NCI-H1417 treated with DMSO at 0.1 percent for 48 hours (cell line): Measurements from ENCODE around the gene TMEM54.

Experiments
- DNase-seq: peaks from one replicate; lab custom pipeline; 2025; lab: John Stamatoyannopoulos, UW

TMEM54 gene

DNA sequence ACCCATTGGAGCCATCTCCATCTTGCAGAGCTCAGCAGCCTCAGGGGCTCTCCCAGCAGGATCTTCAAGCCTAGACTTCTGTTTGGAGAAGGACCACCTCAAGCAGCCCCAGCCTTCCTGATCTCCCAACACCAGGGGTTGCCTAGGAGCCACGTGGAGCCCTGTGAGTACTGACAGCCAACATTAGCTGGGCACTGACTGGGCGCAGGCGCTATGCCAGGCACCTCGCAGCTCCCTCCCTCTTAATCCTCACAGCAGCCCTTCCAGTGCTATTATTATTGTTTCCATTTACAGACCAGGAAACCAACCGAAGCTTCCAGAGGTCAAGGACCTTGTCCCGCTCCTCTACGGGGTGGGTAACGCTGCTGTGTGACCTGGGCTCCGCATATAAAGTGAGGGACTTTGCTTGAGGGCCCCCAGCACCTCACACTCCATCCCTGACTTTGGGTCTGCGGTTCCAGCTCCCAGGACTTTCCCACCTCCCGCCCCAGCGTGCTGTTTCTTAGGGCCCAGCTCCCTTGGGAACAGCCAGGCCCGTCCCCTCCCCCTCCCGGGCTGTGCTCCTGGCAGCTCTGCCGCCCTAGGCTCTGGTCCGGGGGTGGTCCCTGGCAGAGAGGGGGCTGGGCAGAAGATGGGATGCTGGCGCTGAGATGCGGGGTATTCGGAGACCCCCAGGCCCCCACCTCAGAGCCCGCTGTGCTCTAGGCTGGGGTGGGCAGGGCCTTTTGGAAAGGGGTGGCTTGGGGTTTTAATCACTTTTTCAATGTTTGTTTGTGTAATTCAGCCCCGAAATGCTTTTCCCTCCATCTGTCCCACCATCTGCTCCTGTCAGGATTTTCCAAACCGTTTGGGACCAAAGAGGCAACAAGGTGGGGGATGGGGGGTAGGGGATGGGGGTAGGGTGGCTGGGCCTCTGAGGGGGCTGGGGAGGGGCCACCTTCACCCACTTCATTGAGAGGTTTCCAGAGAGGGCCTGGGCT, 19.0 kb downstream of the TMEM54 start:
- no peak for DNase-seq

DNA sequence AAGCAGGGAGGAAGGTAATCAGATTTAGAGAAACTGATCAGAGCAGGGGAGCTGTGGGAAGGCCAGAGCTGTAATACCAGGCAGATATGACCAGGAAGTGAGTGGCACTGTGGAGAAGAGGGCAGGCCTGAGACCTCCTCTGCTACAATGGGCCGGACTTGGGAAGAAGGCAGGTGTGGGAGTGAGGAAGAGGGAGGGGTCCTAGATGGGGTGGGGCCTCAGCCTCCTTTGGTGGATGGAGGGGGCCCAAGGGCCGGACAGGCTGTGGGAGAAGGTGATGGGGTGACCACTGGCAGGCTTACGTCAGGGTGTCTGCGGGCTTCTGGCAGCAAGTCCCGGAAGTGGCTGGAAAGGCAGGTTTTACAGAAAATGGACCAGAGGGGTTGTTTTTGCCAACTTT, 19.9 kb downstream of the TMEM54 start:
- DNase-seq = no peak

DNA sequence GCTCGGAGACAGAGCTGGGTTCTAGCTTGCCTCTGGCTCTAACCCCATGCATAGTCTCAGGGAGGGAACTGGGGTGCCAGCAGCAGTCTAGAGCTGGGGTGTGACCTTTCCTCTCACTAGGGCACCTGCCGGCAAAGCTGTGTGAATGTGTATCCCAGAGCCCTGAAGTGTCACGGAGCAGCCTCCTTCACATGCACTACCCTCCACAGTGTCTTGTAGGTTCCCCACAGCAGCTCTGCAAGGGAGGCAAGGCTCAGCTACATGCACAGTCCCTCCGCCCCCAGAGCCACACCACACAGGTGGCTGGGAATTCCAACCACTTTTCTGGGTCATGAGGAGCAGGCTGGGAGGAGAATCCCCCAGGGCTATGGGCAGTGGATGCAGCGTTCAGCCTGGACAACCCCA, 22.6 kb downstream of the TMEM54 start:
- no peak for DNase-seq

DNA sequence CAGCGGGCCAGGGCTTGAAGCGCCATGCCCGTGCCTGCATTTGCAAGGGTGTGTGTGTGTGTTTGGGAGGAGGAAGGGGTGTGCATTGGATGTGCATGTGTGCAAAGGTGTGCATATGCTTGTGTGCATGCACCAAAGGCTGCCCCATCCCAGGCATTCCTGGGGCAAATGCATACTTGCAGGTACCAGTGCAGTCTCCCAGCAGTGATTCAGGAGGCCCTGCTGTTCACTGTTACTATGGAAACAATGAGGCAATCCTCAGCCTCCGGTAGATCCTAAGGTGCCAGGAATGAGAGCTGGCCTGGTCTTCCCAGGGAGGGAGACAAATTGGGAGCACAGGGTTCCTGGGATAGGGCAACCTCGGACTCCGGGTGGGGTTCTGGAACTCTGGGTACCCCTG, 23.0 kb downstream of the TMEM54 start:
- DNase-seq = no peak

DNA sequence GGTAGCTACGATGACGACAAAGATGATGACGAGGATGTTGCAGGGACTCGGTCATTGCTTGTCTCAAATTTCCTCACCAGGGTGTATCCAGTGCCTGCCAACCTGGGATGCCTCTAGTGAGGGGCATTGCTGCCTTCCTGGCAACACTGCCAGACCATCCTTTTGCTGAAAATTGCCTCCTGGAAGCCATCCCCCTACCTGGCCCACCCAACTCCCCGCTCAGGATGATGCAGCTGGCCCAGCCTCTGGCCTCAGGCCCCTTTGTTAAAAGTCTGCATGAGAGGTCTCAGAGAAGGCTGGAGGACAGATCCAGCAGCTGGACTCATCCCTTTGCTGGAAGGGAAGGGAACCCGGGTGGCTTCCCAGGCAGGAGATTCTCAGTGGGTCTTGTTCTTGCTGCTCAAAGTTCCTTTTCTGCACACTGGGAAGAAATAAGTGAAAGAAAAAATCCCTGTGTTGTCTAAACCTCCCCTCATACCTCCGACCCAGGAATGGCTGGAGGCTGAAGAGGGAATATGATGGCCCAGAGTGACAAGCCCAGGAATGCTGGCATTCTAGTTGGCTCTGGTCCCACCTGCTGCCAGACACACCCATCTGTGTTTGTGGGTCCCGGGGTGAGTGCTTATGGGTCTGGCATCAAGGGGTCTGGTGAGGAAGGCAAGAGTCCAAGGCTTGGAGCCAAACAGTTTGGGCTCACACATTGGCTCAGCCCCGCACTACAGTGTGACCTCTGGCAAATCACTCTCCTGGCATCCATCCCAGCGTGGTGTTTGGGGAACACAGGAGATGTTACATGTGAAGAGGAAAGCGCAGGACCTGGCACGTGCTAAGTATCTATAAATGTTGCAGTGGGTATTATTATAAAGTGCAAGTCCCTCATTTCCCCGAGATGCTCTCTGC, 23.7 kb downstream of the TMEM54 start:
- no peak for DNase-seq

DNA sequence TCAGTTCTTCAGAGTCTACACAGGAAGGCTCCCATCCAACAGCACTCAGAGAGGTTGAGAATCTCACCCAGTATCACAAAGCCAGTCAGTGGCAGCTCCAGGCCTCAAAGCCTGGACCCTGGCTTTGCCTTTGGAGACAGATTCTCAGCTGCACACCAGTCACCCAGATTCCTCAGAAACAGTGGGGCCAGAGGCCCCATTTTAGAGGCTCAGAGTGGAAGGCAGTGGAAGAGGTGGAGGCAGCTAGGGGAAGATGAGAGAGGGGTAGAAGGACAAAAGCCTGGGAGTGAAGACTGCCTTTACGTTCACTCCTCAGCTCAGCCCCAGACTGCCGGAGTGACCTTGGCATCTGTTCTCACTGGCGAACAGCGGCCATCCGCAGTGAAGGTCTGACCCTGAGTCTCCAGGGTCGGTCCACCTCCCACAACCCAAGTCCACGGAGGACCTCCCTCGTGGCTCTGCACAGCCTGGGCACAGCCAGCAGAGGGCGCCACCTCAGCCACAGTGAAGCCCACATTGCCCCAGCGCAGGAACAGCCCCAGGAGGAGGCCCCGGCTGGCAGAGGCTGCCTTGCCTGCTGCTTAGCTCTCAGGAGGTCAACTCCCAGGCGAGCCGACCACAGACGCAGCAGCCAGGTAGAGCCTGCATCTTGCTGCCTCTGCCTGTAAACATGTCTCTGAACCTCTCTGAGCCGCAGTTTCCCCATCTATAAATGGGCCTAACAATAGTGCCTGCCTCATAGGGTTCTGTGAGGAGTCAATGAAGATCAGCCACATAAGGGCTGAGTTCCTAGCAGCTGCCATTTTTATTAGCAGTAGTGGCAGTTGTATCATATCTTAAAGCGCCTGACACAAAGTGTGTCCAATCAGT, 24.6 kb downstream of the TMEM54 start:
- DNase-seq = no peak

DNA sequence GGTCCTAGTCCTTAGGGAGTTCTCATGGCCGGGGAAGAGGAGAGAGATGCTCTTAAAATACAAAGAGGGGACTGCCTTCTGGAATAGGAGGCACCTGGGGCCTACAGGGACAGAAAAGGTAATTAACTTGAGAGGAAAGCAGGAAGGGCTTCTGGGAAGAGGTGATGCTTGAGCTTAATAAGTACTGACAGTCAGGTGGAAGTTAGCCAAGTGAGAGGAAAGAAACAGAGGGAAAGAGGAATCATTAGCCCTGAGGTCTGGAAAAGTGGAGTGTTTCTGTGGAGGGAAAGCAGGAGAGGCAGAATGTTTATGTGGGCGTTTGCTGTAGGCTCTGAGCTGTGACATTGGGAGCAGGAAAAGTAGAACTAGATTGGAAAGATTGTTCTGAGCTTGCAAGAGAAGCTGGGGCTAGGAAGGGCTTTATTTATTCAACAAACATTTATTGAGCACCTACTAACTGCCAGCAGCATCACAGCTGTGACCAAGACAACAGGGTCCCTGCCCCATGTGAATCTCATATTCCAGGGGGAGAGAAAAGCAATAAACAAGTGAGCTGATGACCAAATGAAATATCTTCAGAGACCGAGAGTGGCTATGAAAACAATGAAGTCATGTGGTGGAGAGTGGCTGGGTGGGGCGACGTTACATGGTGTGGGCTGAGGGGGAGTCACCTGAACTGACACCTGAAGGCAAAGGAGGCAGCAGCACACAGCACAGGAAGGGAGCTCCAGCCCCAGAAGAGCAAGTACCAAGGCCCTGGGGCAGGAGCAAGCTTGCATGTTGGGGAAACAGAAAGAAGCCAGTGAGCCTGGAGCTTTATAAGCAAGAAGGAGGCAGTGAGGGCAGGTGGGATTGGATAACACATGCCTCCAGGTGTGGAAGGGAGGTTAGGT, 26.1 kb downstream of the TMEM54 start:
- DNase-seq = no peak

DNA sequence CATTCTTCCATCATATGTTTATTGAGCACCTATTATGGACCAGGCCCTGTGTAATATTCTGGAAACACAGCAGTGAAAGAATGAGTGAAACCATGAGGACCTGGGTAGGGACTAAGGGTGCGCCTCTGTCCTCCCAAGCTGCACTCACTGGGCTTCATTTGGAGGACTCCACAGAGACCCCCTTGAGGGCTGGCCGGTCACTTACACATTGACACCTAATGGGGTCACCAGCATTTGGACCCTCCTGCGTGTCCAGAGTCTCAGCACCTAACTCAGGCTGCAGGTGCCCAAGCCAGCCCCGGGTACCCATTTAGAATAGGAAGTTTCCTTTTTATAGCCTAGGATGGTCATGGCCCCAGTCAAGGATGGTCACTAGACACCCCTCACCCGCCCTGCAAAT, 27.7 kb downstream of the TMEM54 start:
- no peak for DNase-seq

DNA sequence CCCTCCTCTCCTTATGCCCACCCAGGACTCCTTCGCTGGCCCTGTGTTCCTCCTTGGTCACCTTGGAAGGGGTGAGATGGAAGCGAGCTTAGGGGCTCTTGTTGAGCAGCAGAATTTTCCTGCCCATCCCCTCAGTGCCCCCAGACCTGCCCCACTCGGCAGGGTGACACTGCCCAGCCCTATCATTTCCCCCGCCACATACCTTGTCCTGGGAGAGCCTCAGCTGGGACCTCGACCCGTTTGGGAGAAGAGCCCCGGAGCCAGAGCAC, 29.1 kb downstream of the TMEM54 start:
- DNase-seq = no peak

DNA sequence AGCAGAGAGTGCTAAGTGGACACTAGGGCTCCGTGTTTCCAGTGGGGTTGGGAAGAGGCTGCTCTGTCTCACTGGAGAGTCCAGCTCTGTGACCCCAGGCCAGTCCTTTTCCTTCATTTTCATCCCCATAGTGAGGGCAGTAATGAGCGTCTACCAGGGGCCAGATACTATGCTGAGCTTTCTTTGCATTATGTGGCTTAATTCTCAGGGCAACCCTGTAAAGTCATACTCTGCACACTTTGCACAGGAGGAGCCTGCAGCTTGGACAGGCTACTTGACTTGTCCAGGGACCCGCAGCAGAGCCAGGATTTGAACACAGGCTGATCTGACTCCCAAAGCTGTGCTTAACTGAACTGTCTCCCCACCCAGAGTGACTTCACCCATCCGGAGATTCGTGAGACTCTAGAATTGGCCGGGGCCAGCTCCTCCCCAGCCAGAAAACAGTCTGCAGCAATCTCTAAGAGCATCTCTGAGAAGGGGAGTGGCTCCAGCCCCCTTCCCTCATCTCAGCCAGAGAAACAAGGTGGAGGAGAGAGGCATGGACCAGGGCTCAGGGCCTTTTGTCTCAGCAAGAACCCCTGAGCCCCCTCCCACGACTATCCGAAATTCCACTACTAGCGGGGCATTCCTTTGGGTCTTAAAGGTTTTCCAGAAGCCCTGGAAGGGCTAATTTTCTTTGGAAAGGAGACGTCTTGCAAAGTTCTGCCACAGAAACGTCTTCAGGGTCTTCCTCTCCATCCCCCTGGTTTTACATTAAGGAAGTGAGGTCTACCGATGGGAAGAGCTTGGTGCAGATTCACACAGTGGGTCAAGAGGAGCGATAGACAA, 29.6 kb downstream of the TMEM54 start:
- DNase-seq = no peak

DNA sequence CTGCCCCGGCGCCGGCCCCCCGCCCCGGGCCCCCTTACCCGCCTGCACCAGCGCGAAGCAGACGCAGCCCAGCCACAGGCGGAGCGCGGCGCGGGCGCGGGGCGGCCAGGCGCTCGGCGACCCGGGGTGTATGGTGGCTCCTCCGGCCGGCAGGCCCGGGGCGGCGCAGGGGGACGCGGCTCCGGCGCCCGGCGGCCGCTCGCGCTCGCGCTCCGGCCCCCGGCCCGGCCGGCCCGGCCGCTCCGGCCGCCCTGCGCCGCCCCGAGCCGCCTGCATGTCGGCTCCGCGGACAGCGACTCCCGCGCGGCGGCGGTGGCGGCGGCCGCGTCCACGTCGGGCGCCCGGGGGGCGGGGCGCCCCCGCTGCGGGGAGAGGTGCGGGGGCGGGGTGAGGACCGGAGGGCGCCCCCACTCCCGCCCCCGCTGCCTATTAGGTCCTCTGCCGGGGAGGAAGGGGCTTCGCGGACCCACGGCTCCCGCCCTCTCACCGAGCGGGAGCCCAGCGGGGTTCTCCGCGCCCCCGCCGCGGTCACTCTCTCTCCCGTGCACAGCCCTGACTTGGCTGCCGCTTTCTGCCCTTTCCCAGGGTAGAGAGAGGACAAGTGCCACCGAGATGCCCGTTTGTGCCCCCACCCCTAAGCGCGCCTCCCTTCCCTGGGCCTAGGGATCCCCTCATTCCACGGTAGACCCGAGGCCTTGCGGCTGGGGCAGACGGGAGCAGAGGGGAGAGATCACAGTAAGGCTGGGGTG, 30.4 kb downstream of the TMEM54 start, which contains the start of gene FNDC5:
Gene FNDC5, minus strand, starts transcription at position 298 of the 749 bp plus-strand sequence.
- no peak for DNase-seq

DNA sequence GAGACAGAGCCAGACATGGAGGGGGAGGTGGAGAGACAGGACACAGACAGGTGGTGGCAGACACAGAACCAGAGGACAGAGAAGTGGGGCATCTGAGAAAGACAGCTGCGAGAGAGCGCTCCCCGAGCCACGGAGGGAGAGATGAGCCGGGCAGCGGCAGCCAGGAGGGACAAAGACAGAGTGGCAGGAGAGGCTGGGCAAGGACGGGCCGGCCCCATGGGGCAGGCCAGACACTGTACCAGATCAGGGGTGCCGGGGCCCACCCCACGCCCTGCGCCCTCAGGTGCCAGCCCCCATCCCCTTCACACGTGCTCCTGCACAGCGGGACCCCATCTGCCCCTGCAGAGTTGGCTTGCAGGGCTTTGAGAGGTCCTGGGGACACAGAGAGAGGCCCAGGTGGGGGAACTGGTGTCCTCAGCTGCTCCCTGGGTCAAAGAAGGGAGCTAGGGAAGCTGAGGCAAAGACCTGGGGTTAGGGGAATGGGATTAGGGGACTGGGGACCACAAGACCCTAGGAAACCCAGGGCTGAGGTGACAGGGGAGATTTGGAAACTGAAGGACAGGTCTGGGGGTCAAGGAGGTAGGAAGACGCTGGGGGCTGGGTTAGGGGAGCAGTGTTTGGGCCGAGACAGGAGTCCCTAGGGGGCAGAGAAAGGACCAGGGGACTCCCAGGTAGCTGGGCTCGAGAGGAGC, 31.1 kb downstream of the TMEM54 start:
- DNase-seq = no peak

DNA sequence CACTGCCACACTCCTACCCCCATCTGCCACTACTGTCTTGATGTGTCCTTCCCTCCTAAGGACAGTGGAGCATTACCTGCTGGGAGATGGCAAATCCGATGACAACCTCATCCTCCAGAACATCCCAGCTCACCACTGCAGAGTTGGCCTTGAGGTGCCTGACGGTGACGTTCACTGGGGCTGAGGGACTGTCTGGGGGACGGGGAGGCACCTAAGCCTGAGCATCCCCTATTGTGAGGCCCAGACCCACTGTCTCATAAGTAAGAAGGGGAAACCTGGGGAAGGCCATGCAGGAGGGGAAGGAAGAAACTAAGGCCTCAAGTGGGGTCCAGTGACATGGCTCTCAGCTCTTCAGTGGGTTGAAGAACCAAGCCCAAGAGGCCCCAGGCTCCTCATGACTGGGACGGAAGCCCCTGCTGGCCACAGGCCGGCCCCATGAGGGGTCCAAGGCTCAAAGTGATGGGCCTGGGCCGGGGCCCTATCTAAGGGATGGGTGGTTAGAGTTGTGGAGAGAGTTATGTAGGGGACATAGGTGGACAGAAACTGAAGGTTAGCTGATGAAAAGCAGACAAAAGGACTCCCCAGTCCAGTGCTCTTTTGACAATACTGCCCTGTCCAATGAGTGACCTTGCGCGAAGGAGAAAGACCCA, 32.3 kb downstream of the TMEM54 start:
- DNase-seq = no peak

DNA sequence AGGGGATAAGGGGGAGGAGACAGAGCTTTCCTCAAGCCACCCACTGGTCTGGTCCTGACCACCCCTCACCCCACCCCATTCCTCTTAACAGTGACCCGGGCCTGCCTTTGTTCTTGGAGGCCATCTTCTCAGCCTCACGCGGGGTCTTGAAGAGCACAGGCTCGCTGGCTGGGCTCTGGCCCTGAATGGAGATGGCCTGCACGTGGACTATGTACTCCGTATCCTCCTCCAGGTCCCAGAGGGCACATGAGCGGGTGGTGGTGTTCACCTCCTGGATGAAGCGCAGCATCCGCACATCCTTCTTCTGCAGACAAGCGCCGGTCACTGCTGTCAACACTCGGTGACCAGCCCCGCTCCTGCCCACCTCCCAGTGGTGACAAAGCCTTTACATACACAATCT, 33.1 kb downstream of the TMEM54 start:
- DNase-seq = no peak

DNA sequence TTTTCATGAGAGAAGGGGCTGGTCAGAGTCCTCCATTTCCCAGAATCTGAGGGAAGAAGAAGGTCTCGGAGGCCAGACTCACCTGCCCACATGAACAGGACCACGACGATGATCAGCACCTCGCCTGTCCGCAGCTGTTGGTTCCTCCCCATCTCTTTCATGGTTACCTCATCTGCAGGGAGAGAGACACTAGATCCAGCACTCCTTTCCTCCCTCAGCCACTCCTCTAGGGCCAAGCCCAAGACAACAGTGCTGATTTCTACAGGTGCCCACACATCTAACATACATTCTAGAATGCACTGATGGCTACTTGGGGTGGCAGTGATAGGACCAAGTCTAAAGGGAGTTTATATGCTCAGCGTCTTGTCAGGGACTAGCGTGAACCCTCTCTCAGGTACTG, 33.5 kb downstream of the TMEM54 start:
- no peak for DNase-seq

DNA sequence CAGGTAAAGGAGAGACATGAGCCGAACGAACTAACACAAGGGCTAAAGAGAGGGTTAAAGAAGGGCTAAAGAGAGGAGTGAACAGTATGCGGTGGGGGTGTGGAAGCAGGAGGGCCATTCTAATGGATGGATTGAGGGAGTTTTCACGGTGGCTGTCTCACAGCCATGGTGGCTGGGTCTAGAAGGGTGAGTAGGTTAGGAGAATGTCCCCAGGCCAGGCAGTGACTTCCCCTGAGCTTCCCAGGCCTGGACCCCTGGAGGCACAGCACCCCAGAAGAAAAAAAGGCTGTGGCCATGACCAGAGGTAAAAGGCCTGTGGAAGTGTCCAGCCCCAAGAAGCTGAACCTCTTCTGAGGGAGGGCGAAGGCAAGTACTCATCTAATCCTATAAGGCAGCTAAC, 34.0 kb downstream of the TMEM54 start:
- DNase-seq = no peak

DNA sequence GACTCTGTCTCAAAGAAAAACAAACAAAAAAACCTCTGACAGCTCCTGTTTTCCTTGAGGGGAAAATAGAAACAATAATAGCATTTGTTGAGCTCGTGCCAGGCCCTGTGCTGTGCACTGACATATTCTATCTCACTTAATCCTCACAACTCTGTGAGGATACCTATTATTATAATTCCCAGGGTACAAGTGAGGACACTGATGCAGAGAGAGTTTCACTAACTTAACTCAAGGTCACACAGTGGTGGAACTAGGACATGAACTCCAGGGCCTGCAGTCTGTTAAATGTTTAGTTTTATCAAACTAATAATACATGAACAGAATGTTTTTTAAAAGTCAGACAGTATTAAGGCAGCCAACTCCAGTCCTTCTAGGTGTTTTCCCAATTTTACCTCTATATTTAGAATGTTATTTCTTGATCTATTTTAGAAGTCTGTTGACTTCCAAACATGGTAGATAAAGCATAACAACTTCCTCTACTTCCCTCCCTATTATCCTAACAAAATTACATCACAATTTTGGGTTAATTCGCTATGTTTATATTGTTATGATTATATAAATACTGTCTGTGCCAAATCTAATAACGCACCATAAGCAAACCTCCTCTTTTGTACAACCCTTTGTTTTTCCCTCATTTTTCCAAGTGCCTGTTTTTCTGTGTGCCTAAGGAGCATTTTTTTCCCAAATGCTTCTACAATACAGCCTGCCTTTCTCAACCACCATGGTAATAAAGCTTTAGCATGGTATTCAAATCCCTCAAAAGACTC, 35.4 kb downstream of the TMEM54 start:
- no peak for DNase-seq
